Neural crest cell (in vitro differentiated cells): ENCODE data around the gene SCN8A. TPM values are rescaled to one million over a fixed set of nuclear protein-coding genes. Genes with fewer than 3 reads are reported as not detected.

ENCODE experiments used
- DNase-seq: peaks from one replicate; pipeline ENCODE4 v3.0.0; 2021; ENCODE audit warnings: low read depth, mixed read lengths, low spot score
- H3K27ac Mint-ChIP-seq: one replicate; pipeline ENCODE4 v1.8.0; 2021; ENCODE audit warnings: mild to moderate bottlenecking, mixed read lengths; ENCODE audit not compliant: unreplicated experiment
- H3K27me3 Mint-ChIP-seq: 2 replicates; pipeline ENCODE4 v1.8.0; 2021; ENCODE audit warnings: low read depth, mild to moderate bottlenecking, mixed read lengths
- H3K36me3 Mint-ChIP-seq: 2 replicates; pipeline ENCODE4 v1.8.0; 2021; ENCODE audit warnings: low read depth, mild to moderate bottlenecking, mixed read lengths
- H3K4me1 Mint-ChIP-seq: 2 replicates; pipeline ENCODE4 v1.8.0; 2021; ENCODE audit warnings: mixed read lengths
- H3K4me3 Mint-ChIP-seq: one replicate; pipeline ENCODE4 v1.8.0; 2021; ENCODE audit warnings: mild to moderate bottlenecking, mixed read lengths
- H3K9me3 Mint-ChIP-seq: 2 replicates; pipeline ENCODE4 v1.8.0; 2021; ENCODE audit warnings: mixed read lengths
- CTCF ChIP-seq: fragments of 200-600 bp; sonication (generic); conservative IDR thresholded peaks from 2 replicates; pipeline ENCODE4 v1.5.0; 2021; ENCODE audit warnings: antibody characterized with exemption, mild to moderate bottlenecking
- total RNA-seq: library from RNA; stranded (reverse); gene quantifications from 2 replicates; pipeline ENCODE4 v1.2.1, GENCODE V29; 2021

SCN8A gene
- total RNA-seq, 1 donor from 2014 or later, result 13.0 TPM

GRCh38 chr12:51850081-51850964, 259.3 kb downstream of the SCN8A start:
- no peak for DNase-seq
- Mint-ChIP-seq H3K4me3 (peak overlapping the region; percentile 87), H3K36me3 (no peaks in the 10 kb centered on the region), H3K9me3 (no peaks in the 10 kb centered on the region), H3K27ac (no peak overlapping the region), H3K4me1 (peaks cover 41% of the 10 kb centered on the region), H3K27me3 (no peaks in the 10 kb centered on the region)
- no peak for TF ChIP-seq CTCF

- DNase-seq, result no peak
- peaks cover 40% of the 10 kb centered on the region for H3K4me1 Mint-ChIP-seq
- no peak overlapping the region for H3K27ac Mint-ChIP-seq
- H3K27me3 Mint-ChIP-seq, result no peaks in the 10 kb centered on the region
- TF ChIP-seq CTCF, result no peak
- no peaks in the 10 kb centered on the region for H3K36me3 Mint-ChIP-seq
- no peaks in the 10 kb centered on the region for H3K9me3 Mint-ChIP-seq
- H3K4me3 Mint-ChIP-seq, result peak overlapping the region; percentile 87
Measured at GRCh38 chr12:51850965-51851299, 259.9 kb downstream of the SCN8A start.

GRCh38 chr12:51851413-51852124, 260.5 kb downstream of the SCN8A start:
- Mint-ChIP-seq H3K27ac (no peak overlapping the region), H3K36me3 (no peaks in the 10 kb centered on the region), H3K9me3 (no peaks in the 10 kb centered on the region), H3K27me3 (no peaks in the 10 kb centered on the region), H3K4me3 (peak overlapping the region; percentile 87), H3K4me1 (peaks cover 41% of the 10 kb centered on the region)
- DNase-seq, result no peak
- no peak for TF ChIP-seq CTCF

GRCh38 chr12:51852404-51853137, 261.5 kb downstream of the SCN8A start:
- Mint-ChIP-seq H3K27ac (peak overlapping the region; percentile 83), H3K36me3 (no peaks in the 10 kb centered on the region), H3K4me1 (peaks cover 39% of the 10 kb centered on the region), H3K4me3 (peak overlapping the region; percentile 60), H3K27me3 (no peaks in the 10 kb centered on the region), H3K9me3 (no peaks in the 10 kb centered on the region)
- DNase-seq, result no peak
- no peak for TF ChIP-seq CTCF

DNA sequence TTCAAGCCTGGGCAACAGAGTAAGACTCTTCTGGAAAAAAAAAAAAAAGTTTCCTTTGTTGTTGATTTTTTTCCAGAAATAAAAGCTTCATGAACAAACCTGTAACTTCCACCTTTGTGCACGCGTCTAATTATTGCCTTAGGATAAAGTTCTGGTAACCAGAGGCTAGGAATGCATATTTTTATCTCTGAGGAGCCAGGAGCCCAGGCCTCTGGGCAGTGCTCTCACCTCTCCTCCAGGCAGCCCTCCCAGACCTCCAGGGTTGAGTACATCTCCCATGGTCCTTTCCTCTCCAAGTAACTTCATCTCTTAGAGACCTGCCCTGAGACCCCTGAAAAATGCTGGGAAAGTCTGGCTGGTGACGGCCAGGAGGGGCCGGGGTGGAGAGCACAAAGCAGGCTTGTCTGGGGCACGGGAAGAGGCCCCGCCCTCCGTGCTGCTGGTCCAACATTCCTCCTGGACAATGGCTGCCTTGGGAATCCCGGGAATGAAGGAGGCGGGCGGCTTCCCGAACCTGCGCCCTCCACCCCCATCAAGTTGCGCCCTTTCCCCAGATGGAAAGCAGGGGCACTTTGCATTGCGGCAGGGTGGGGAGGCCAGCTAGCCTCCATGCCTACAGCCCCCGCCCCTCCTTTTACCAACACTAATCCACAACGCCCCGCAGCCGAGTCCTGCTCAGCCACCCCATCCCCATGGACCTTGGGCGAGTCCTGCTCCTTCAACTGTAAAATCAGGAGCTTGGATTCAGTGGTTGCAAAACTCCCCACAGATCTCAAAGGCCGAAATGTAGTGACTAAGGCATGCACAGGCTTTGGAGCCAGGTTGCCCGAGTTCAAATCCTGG, 264.8 kb downstream of the SCN8A start:
- peaks cover 38% of the 10 kb centered on the region for H3K4me1 Mint-ChIP-seq
- H3K27me3 Mint-ChIP-seq, result no peaks in the 10 kb centered on the region
- no peaks in the 10 kb centered on the region for H3K36me3 Mint-ChIP-seq
- peak overlapping the region; percentile 96 for H3K27ac Mint-ChIP-seq
- H3K9me3 Mint-ChIP-seq, result no peaks in the 10 kb centered on the region
- TF ChIP-seq CTCF, result no peak
- DNase-seq, result peak; percentile 56
- H3K4me3 Mint-ChIP-seq, result peak overlapping the region; percentile 80
